HepG2 (cell line): ENCODE results near the gene DPF1. TPM values are rescaled to one million over a fixed set of nuclear protein-coding genes. Genes with fewer than 3 reads are reported as not detected.

Experiments used
- ATAC-seq: fragments of 200-7000 bp; cut with Tn5 transposase; 3 replicates; pipeline ENCODE4 v1.9.1; 2020; ENCODE audit warnings: mild to moderate bottlenecking, moderate library complexity
- BruUV-seq: library from RNA; stranded (reverse); fragments of 400-500 nt; replicated peaks from 2 replicates; lab custom pipeline; 2021; lab: Mats Ljungman, UMichigan
- CTCF ChIA-PET: fragments of 300-600 bp; formaldehyde crosslinking; extraction: SDS; loops from one replicate; lab custom pipeline; 2021; ENCODE audit warnings: low total read pairs, inconsistent platforms, low intra/inter-chr PET ratio; lab: Yijun Ruan, JAX
- POLR2A ChIA-PET: fragments of 350-600 bp; sonication (Branson Sonifier 250); formaldehyde crosslinking; loops from one replicate; lab custom pipeline; 2020; ENCODE audit warnings: antibody characterized with exemption, inconsistent platforms; lab: Yijun Ruan, JAX
- DNase-seq: peaks from one replicate; pipeline ENCODE4 v3.0.0-alpha.2; 2015; ENCODE audit warnings: low spot score
- FAIRE-seq: peaks from 3 replicates; lab custom pipeline; 2011; peaks lifted over from hg19 to GRCh38; lab: Jason Lieb, UNC
- H2AFZ ChIP-seq: one replicate; pipeline ENCODE4 v1.6.1; 2011; ENCODE audit warnings: low read length, inconsistent platforms
- H3K27ac ChIP-seq: fragments of 300-600 bp; 3 replicates; pipeline ENCODE4 v1.8.0; 2011; ENCODE audit warnings: mixed run types, mild to moderate bottlenecking, mixed read lengths, low read length, inconsistent platforms; ENCODE audit not compliant: insufficient read depth; ENCODE audit errors: extremely low read length
- H3K27me3 ChIP-seq, 2 experiments: fragments of 200-600 bp in 1 of 2; 2 replicates in 1 of 2; 3 replicates in 1 of 2; pipeline versions ENCODE4 v1.6.0 to v1.8.0; 2011; ENCODE audit warnings: low read length in 2 of 2, mild to moderate bottlenecking in 2 of 2, moderate library complexity in 2 of 2, inconsistent platforms in 1 of 2; ENCODE audit not compliant: insufficient read depth in 2 of 2, control insufficient read depth in 1 of 2
- H3K36me3 ChIP-seq, 2 experiments: fragments of 200-600 bp in 1 of 2; replicated peaks in 1 of 2; 2 replicates in 1 of 2; 3 replicates in 1 of 2; pipeline versions ENCODE4 v1.5.1 to v1.8.0; 2011; ENCODE audit warnings: low read length in 2 of 2, inconsistent platforms in 1 of 2; ENCODE audit not compliant: insufficient read depth in 2 of 2, control insufficient read depth in 1 of 2
- H3K4me1 ChIP-seq: 2 replicates; pipeline ENCODE4 v1.5.1; 2012; ENCODE audit warnings: low read length, inconsistent platforms; ENCODE audit not compliant: insufficient read depth
- H3K4me2 ChIP-seq: 2 replicates; pipeline ENCODE4 v1.6.0; 2011; ENCODE audit warnings: low read depth, low read length, inconsistent platforms
- H3K4me3 ChIP-seq, 3 experiments: fragments of 200-600 bp in 1 of 3; sonication (generic), shearing (Covaris generic) in 1 of 3; replicated peaks in 1 of 3; 2 replicates each; pipeline ENCODE4 v1.5.1; 2011 to 2016; ENCODE audit warnings: low read length in 3 of 3, inconsistent platforms in 2 of 3, low read depth in 2 of 3, mild to moderate bottlenecking in 2 of 3, control low read depth in 1 of 3, mixed read lengths in 1 of 3; ENCODE audit not compliant: insufficient read depth in 1 of 3
- H3K79me2 ChIP-seq: one replicate; pipeline ENCODE4 v1.6.1; 2011; ENCODE audit warnings: low read length, inconsistent platforms; ENCODE audit not compliant: insufficient read depth
- H3K9ac ChIP-seq: 2 replicates; pipeline ENCODE4 v1.6.0; 2011; ENCODE audit warnings: mild to moderate bottlenecking, low read depth, low read length, inconsistent platforms; ENCODE audit not compliant: insufficient read depth
- H3K9me3 ChIP-seq: 2 replicates; pipeline ENCODE4 v1.5.1; 2012; ENCODE audit warnings: mild to moderate bottlenecking, low read length
- H4K20me1 ChIP-seq: 2 replicates; pipeline ENCODE4 v1.6.0; 2011; ENCODE audit warnings: inconsistent platforms, mild to moderate bottlenecking, low read length, moderate library complexity; ENCODE audit not compliant: insufficient read depth
- KAT7 ChIP-seq: IDR thresholded peaks from 2 replicates; pipeline ENCODE4 v1.6.1; 2018; ENCODE audit warnings: borderline replicate concordance, missing compliant biosample characterization
- MEF2D ChIP-seq: sonication (generic); formaldehyde crosslinking; IDR thresholded peaks from 2 replicates; pipeline ENCODE4 v1.5.1; 2020; ENCODE audit warnings: mild to moderate bottlenecking, missing genetic modification reagents
- TEAD2 ChIP-seq: sonication (generic); formaldehyde crosslinking; IDR thresholded peaks from 2 replicates; pipeline ENCODE4 v1.9.0; 2021; ENCODE audit warnings: missing genetic modification reagents
- TOPORS ChIP-seq: sonication (generic); formaldehyde crosslinking; IDR thresholded peaks from 2 replicates; pipeline ENCODE4 v1.8.0; 2023; ENCODE audit warnings: mild to moderate bottlenecking, missing genetic modification reagents
- WGBS: methylation state at CpG from one replicate; pipeline ENCODE4 v1.1.6; 2017; ENCODE audit warnings: low lambda C conversion rate; 5-methylcytosine and 5-hydroxymethylcytosine counted together
- in situ Hi-C: cut with HindIII; loops from 2 replicates; pipeline ENCODE4 v1.10.0; 2017; ENCODE audit warnings: low pct_unique_long_range_greater_than_20kb; ENCODE audit not compliant: extremely low pct_ligation_motif_present
- intact Hi-C: fragments of 100-400 bp; cut with micrococcal nuclease; formaldehyde crosslinking; loops from one replicate; pipeline ENCODE4 v1.10.0; 2022; ENCODE audit not compliant: unreplicated experiment
- polyA plus RNA-seq, 8 experiments: library from polyadenylated mRNA; depleted of rRNA in 3 of 8; stranded (reverse) in 7 of 8; unstranded in 1 of 8; fragments of >200 nt; fragmentation: Illumina TruSeq in 4 of 8; extraction: Trizol in 4 of 8; gene quantifications; 2 replicates each; pipeline versions ENCODE4 v1.2.1 to v1.2.3, GENCODE V29; 2011 to 2016; ENCODE audit warnings: low read depth in 4 of 8, missing spikeins in 1 of 8, mixed read lengths in 1 of 8; ENCODE audit not compliant: insufficient read depth in 1 of 8
- total RNA-seq, 5 experiments: library from RNA; depleted of rRNA; stranded (reverse); fragments of >200 nt; fragmentation: Illumina TruSeq; extraction: Trizol; gene quantifications; 2 replicates each; pipeline ENCODE4 v1.2.3, GENCODE V29; 2016; ENCODE audit warnings: low read depth in 1 of 5

Gene DPF1
- total and polyA plus RNA-seq, 2 of the 13 experiments (the other 11 are each of a cell fraction or from before 2014, with no cell fraction given): 1.0 to 3.2 TPM

- TF ChIP-seq MEF2D (CRISPR knock-in tag) (no peak), TOPORS (CRISPR knock-in tag) (no peak), KAT7 (CRISPR knock-in tag) (no peak)
- no peak overlapping the region for H3K4me2 ChIP-seq
- no peak for FAIRE-seq
- no TSS peak for BruUV-seq
- no peaks in the 10 kb centered on the region for H3K79me2 ChIP-seq
- H4K20me1 ChIP-seq: no peaks in the 10 kb centered on the region
- no peak for DNase-seq
- no peaks in the 10 kb centered on the region for H3K27me3 ChIP-seq
- CTCF ChIA-PET: no interaction called here
- in situ Hi-C loops: no loop called here
- no peaks in the 10 kb centered on the region for H3K36me3 ChIP-seq
- H3K27ac ChIP-seq: no peak overlapping the region
- POLR2A ChIA-PET: no interaction called here
- no peaks in the 10 kb centered on the region for H3K9me3 ChIP-seq
- no peak overlapping the region for H3K4me3 ChIP-seq
- H3K9ac ChIP-seq: no peak overlapping the region
- H3K4me1 ChIP-seq: no peaks in the 10 kb centered on the region
- no peak overlapping the region for H2AFZ ChIP-seq
- no peak; the same call in 2 of the 3 replicates for ATAC-seq
- intact Hi-C loops: no loop called here
- 93% methylated on average over 11 of the region's 22 CpGs for WGBS
These were observed 50.6 kb downstream of the DPF1 start for GRCh38 chr19:38173291-38174041.

- ChIA-PET POLR2A (no interaction called here), CTCF (no interaction called here)
- Histone ChIP-seq H2AFZ (no peak overlapping the region), H3K36me3 (peaks cover 2 to 3% of the 10 kb centered on the region in 2 experiments; a peak in 2 of 5 replicates), H3K4me3 (no peak overlapping the region), H3K79me2 (no peaks in the 10 kb centered on the region), H3K9ac (no peak overlapping the region), H3K4me1 (no peaks in the 10 kb centered on the region), H3K27ac (no peak overlapping the region), H3K4me2 (no peak overlapping the region), H3K9me3 (no peaks in the 10 kb centered on the region), H3K27me3 (no peaks in the 10 kb centered on the region), H4K20me1 (no peaks in the 10 kb centered on the region)
- intact Hi-C loops (no loop called here), in situ Hi-C loops (no loop called here)
- BruUV-seq: no TSS peak
- ATAC-seq (no peak), DNase-seq (no peak), FAIRE-seq (no peak)
- WGBS: 94% methylated on average over 8 of the region's 8 CpGs
- no peak for TF ChIP-seq TEAD2 (CRISPR knock-in tag)
These were observed 52.0 kb downstream of the DPF1 start for GRCh38 chr19:38172001-38172400.
